GM04504 (cell line): ENCODE measurements around the gene RPL10A.

Experiments
- DNase-seq: peaks from one replicate; pipeline ENCODE4 v3.0.0-alpha.2; 2012; ENCODE audit warnings: low read depth

Gene RPL10A

GRCh38 chr6:35476004-35476403, 7.8 kb downstream of the RPL10A start:
- DNase-seq: no peak

- DNase-seq: no peak
Measured at GRCh38 chr6:35477028-35477427, 8.8 kb downstream of the RPL10A start.

- no peak for DNase-seq
Measured at GRCh38 chr6:35477551-35478179, 9.5 kb downstream of the RPL10A start.

GRCh38 chr6:35478259-35478658, 10.1 kb downstream of the RPL10A start:
- DNase-seq: no peak

GRCh38 chr6:35480176-35480575, 12.0 kb downstream of the RPL10A start:
- no peak for DNase-seq

GRCh38 chr6:35481226-35481625, 13.0 kb downstream of the RPL10A start:
- DNase-seq: no peak

GRCh38 chr6:35483062-35483461, 14.9 kb downstream of the RPL10A start:
- no peak for DNase-seq

- no peak for DNase-seq
Measured at GRCh38 chr6:35483490-35483889, 15.3 kb downstream of the RPL10A start.

GRCh38 chr6:35483893-35484645, 15.9 kb downstream of the RPL10A start:
- DNase-seq: no peak

GRCh38 chr6:35484921-35485392, 16.8 kb downstream of the RPL10A start:
- DNase-seq: no peak

GRCh38 chr6:35485402-35485877, 17.2 kb downstream of the RPL10A start:
- no peak for DNase-seq

- no peak for DNase-seq
Measured at GRCh38 chr6:35486005-35486925, 18.1 kb downstream of the RPL10A start.

- DNase-seq: no peak
Measured at GRCh38 chr6:35487658-35488516, 19.7 kb downstream of the RPL10A start.

- no peak for DNase-seq
Measured at GRCh38 chr6:35488517-35488862, 20.3 kb downstream of the RPL10A start.

- no peak for DNase-seq
Measured at GRCh38 chr6:35489066-35489465, 20.9 kb downstream of the RPL10A start.

GRCh38 chr6:35489995-35490791, 22.0 kb downstream of the RPL10A start:
- no peak for DNase-seq

- DNase-seq: no peak
Measured at GRCh38 chr6:35490821-35491557, 22.8 kb downstream of the RPL10A start.

- DNase-seq: no peak
Measured at GRCh38 chr6:35491558-35492257, 23.5 kb downstream of the RPL10A start.

- DNase-seq: no peak
Measured at GRCh38 chr6:35492258-35492973, 24.2 kb downstream of the RPL10A start.
